Activated naive CD4-positive, alpha-beta T cell treated with anti-CD3 and anti-CD28 coated beads, Interleukin-2, amount 50 U/mL, for 24 hours (primary cell): ENCODE measurements around the gene SAMD1.
A peak's percentile ranks its signal among the peaks of the same experiment; 100 is the strongest.
"Not testable (repeated sequence)": the region's sequence is repeated elsewhere in the genome, so short reads cannot be mapped to it uniquely, and the experiment has no call there.

Source experiments
- H3K27ac Mint-ChIP-seq: one replicate; pipeline ENCODE4 v1.8.0; 2021; ENCODE audit warnings: mild to moderate bottlenecking, mixed read lengths
- H3K27me3 Mint-ChIP-seq: one replicate; pipeline ENCODE4 v1.8.0; 2021; ENCODE audit warnings: mixed read lengths
- H3K36me3 Mint-ChIP-seq: one replicate; pipeline ENCODE4 v1.8.0; 2021; ENCODE audit warnings: mixed read lengths
- H3K4me1 Mint-ChIP-seq: one replicate; pipeline ENCODE4 v1.8.0; 2021; ENCODE audit warnings: mixed read lengths
- H3K4me3 Mint-ChIP-seq: one replicate; pipeline ENCODE4 v1.8.0; 2021; ENCODE audit warnings: mild to moderate bottlenecking, mixed read lengths
- H3K9me3 Mint-ChIP-seq: one replicate; pipeline ENCODE4 v1.8.0; 2021; ENCODE audit warnings: mixed read lengths

Gene SAMD1

DNA sequence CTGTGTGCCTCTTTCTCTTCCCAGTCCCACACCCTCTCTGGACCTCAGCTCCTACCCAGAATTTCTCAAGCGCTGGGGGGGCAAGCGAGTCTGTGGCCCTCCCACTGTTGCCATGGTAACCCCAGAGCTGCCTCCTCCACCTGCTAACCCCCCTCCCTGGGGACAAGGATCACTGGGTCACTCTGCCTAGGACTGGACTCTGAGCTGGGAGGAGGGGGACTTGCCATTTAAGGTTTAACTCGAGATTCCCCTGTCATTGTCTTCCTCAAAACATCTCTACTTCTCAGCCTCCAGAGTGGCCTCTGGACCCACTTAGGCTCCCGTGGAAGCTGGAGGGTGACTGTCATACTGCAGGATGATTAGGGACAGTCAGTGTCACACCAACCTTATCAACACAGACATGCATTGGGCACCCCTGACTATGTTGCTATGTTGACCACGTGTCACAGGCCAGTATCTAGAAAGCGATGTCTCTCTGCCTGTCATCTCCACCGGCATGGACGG is 30.8 kb downstream of the SAMD1 start:
- Mint-ChIP-seq H3K4me1 (peaks cover 18% of the 10 kb centered on the region), H3K27me3 (peaks cover 23% of the 10 kb centered on the region), H3K36me3 (no peaks in the 10 kb centered on the region), H3K4me3 (no peak overlapping the region), H3K27ac (peak overlapping the region; percentile 33), H3K9me3 (no peaks in the 10 kb centered on the region)

DNA sequence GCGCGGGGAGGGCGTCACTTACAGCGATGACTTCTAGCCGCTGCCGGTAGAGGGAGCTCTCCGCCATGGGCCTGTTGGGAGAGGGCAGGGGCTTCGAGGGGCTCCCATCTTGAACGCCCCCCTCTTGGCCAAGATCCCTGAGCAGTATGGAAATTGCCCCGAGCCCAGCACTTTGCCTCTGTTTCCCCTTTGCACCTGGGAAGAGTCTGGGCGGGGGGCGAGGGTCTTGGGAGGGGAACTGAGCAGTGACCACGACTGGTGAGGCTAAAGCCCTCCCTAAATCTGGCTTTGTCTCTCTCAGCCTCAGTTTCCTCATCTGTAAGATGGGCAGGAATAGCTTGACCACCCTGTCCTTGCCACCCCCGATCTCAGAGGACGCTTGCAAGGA is 31.5 kb downstream of the SAMD1 start:
- Mint-ChIP-seq H3K27ac (no peak overlapping the region), H3K27me3 (peaks cover 23% of the 10 kb centered on the region), H3K4me3 (peak overlapping the region; percentile 51), H3K4me1 (peaks cover 18% of the 10 kb centered on the region), H3K36me3 (peaks cover under 1% of the 10 kb centered on the region), H3K9me3 (no peaks in the 10 kb centered on the region)

DNA sequence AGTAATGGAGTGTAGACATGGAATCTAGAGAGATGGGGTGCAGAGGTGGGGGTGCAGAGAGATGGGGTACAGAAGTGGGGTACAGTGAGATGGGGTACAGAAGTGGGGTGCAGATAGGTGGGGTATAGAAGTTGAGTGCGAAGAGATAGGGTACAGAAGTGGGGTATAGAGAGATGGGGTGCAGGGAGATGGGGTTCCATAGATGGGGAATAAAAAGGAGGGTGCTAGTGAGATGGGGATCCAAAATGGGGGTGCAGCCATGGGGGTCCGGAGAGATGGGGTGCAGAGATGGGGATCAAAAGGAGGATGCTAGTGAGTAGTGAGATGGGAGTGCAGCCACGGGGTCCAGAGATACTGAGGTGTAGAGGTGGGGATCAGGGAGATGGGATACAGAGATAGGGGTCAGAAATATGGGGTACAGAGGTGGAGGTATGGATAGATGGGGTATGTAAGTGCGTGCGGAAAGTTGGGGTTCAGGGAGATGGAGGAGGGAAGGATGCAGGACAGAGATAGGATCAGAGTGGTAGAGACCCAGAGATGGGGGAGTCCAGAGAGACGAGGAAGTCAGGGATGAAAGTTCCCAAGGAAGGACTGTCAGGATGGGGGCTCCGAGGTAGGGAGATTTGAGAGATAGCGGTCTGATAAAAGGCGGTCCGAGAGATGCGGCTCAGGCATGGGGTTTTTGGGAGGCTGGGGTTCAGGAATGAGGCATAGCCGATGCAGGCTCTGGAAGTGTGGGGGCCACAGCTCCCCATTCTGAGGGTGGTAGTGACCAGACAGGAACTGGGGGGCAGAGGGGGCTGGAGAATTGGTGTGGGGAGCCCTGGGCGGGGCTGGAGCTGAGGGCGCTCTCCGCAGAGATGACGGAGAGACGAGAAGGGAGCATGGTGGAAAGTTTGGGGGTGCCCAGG is 32.1 kb downstream of the SAMD1 start:
- peaks cover 3% of the 10 kb centered on the region for H3K36me3 Mint-ChIP-seq
- no peak overlapping the region for H3K27ac Mint-ChIP-seq
- peaks cover 23% of the 10 kb centered on the region for H3K27me3 Mint-ChIP-seq
- H3K9me3 Mint-ChIP-seq: no peaks in the 10 kb centered on the region
- H3K4me1 Mint-ChIP-seq: peaks cover 22% of the 10 kb centered on the region
- peak overlapping the region; percentile 51 for H3K4me3 Mint-ChIP-seq

DNA sequence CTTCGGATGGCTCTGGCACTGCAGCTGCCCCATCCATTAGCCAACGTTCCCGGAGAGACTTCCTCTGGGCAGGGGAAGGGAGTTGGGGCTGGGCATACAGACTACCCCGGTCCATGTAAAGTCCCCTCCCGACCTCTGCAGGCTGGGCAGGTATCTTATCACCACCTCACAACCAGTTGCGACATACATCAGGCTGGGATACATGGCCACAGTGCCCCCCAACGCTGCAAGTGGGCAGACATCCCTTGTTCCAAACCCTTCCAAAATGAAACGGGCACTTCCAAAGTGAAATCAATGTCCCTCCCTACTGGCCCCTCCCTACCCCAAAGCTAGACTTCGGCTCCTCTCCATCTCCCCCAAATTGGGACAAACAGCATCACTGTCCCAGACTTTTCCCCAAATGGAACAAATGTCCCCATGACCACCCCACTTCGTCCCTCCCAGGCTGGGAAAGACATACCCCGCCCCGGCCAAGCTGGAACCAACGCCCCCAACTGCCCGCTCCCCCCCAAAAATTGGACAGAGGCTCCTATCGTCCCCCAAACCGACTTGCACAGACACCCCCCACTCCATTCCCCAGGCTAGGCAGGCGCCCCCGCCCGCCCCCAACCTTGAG is 33.7 kb downstream of the SAMD1 start:
- Mint-ChIP-seq H3K9me3 (no peaks in the 10 kb centered on the region), H3K27me3 (peaks cover 23% of the 10 kb centered on the region), H3K27ac (peak overlapping the region; percentile 41), H3K36me3 (peaks cover 8% of the 10 kb centered on the region), H3K4me1 (peaks cover 22% of the 10 kb centered on the region), H3K4me3 (peak overlapping the region; percentile 49)

DNA sequence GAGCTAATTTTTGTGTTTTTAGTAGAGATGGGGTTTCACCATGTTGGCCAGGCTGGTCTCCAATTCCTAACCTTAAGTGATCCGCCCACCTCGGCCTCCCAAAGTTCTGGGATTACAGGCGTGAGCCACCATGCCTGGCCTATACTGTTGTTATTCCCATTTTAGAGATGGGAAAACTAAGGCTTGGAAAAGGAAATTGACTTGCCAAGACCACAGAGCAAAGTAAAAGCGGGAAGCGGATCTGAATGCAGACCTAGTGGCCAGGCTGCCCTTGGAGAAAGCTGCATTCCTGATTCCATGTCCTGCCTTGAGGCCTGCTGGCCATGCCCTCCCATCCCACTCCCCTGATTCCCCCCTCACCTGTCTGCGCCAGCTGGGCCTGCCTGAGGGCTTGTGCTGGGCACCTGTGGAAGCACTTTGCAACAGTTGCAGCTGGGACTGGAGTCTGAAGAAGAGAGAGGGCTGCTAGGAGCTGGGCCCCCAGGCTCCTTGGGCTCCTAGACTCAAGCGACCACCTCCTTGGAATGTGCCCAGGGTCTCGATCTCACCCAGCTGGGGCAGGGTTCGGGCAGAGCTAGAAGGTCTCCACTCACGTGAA is 34.4 kb downstream of the SAMD1 start:
- Mint-ChIP-seq H3K4me3 (no peak overlapping the region), H3K4me1 (peaks cover 22% of the 10 kb centered on the region), H3K36me3 (peaks cover 12% of the 10 kb centered on the region), H3K27ac (no peak overlapping the region), H3K9me3 (no peaks in the 10 kb centered on the region), H3K27me3 (peaks cover 21% of the 10 kb centered on the region)

DNA sequence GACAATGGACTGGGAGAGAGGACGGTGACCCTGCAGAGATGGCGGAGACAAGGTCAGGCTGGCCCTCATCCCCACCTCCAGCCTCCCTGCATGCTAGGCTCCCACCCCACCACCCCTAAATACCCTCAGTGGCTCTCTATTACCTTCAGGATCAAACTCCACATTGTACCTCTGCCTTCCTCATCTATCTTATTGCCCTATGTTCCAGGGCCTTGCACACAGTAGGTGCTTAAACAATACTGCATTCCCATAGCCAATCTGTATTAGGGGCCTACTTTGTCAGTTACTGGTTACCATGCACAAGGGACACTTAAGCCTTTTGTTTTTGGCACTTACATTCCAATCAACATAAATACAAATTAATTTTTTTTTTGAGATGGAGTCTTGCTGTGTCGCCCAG is 35.2 kb downstream of the SAMD1 start:
- H3K27me3 Mint-ChIP-seq: peaks cover 21% of the 10 kb centered on the region
- H3K36me3 Mint-ChIP-seq: peaks cover 13% of the 10 kb centered on the region
- peaks cover 22% of the 10 kb centered on the region for H3K4me1 Mint-ChIP-seq
- H3K4me3 Mint-ChIP-seq: no peak overlapping the region
- peak overlapping the region; percentile 79 for H3K27ac Mint-ChIP-seq
- H3K9me3 Mint-ChIP-seq: no peaks in the 10 kb centered on the region

DNA sequence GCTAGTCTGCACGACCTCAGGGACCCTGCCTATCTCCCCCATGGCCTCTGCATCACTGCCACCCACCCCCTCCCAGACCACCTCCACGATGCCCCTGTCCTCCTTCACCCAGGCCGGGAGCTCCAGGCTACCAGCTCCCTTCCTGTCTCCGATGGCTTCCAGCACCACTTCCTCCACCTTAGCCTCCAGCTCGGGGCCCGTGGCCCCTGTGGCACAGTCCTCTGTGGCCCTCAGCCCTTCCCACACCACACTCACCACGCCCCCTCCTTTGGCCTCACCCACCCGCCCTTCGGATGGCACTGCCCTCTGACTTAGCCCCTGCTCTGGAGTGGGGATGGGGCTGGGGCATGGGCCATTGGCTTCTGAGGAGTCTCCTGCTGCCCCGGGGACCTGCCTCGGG is 35.8 kb downstream of the SAMD1 start:
- Mint-ChIP-seq H3K36me3 (peaks cover 14% of the 10 kb centered on the region), H3K9me3 (no peaks in the 10 kb centered on the region), H3K27ac (no peak overlapping the region), H3K4me1 (peaks cover 20% of the 10 kb centered on the region), H3K27me3 (peaks cover 16% of the 10 kb centered on the region), H3K4me3 (no peak overlapping the region)

DNA sequence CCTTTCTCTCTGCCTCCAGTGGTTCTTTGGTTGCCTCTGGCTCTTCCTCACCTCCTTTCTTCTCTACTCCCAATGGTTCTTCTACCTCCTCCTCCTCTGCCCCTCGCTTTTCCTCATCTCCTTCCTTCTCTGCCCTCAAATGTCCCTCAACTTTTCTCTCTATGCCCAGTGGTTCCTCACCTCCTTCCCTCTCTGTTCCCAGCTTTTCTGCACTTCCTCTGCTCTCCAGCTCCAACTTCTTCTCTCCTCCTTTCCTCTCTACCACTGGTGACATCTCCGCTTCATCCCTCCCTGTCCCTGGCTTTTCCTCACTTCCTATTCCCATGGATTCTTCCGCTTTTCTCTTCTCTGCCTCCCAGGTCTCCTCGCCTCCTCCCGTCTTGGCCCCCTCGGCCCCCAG is 36.5 kb downstream of the SAMD1 start:
- Mint-ChIP-seq H3K27ac (peak overlapping the region; percentile 86), H3K4me1 (peaks cover 17% of the 10 kb centered on the region), H3K4me3 (no peak overlapping the region), H3K27me3 (peaks cover 14% of the 10 kb centered on the region), H3K36me3 (peaks cover 14% of the 10 kb centered on the region), H3K9me3 (no peaks in the 10 kb centered on the region)

DNA sequence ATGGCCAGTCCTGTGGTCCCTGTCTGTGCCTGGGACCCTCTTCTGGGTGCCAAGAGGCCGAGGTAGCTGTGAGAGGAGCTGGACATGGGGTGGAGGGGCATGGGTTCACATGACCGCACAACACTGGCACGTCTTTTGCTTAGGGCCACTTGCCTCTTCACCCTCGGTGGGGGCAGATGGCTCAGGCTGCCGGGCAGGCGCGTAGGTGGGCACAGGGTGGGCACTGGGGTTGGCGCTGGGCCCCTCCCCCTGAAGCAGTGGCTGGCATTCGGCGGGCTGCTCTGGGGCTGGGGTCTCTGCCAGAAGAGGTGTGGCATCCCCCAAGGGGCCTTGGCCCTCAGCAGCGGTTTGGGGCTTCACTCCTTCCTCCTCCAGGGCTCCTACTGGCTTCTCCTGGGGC is 37.1 kb downstream of the SAMD1 start:
- Mint-ChIP-seq H3K4me1 (peaks cover 16% of the 10 kb centered on the region), H3K9me3 (no peaks in the 10 kb centered on the region), H3K36me3 (peaks cover 16% of the 10 kb centered on the region), H3K4me3 (no peak overlapping the region), H3K27me3 (peaks cover 9% of the 10 kb centered on the region), H3K27ac (no peak overlapping the region)

DNA sequence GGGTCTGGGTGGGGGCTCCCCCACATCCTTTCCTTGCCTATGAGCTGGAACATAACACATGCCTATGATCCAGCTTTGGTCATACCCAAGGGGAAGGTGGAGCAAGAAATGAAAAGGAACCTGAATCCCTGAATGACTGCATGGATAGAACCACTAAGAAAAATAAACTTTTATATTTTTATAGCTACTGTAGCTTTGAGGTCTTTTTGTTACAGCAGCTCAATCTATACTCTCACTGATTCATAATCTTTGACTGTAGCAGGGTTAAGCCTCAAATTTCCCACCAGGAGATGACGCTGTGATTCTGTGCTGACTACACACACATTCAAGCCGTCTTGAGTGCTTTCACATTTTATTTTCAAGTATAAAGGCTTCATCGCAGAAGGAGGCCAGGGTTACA is 37.5 kb downstream of the SAMD1 start:
- Mint-ChIP-seq H3K4me3 (no peak overlapping the region), H3K9me3 (no peaks in the 10 kb centered on the region), H3K27ac (no peak overlapping the region), H3K27me3 (peaks cover 5% of the 10 kb centered on the region), H3K4me1 (peaks cover 15% of the 10 kb centered on the region), H3K36me3 (peaks cover 18% of the 10 kb centered on the region)

DNA sequence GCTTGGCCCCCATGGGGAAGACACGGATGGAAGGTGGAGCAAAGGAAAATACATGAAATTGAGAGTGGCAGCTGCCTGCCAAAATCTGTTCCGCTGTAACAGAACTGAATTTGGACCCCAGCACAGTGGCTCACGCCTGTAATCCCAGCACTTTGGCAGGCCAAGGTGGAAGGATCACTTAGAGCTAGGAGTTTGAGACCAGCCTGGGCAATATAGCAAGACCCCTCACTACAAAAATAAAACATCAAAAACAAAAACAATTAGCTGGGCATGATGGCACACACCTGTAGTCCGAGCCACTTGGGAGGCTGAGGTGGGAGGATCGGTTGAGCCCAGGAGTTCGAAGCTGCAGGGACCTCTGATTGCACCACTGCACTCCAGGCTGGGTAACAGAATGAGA is 38.1 kb downstream of the SAMD1 start:
- no peak overlapping the region for H3K4me3 Mint-ChIP-seq
- no peaks in the 10 kb centered on the region for H3K27me3 Mint-ChIP-seq
- no peaks in the 10 kb centered on the region for H3K9me3 Mint-ChIP-seq
- peaks cover 18% of the 10 kb centered on the region for H3K36me3 Mint-ChIP-seq
- H3K27ac Mint-ChIP-seq: peak overlapping the region; percentile 75
- peaks cover 10% of the 10 kb centered on the region for H3K4me1 Mint-ChIP-seq

DNA sequence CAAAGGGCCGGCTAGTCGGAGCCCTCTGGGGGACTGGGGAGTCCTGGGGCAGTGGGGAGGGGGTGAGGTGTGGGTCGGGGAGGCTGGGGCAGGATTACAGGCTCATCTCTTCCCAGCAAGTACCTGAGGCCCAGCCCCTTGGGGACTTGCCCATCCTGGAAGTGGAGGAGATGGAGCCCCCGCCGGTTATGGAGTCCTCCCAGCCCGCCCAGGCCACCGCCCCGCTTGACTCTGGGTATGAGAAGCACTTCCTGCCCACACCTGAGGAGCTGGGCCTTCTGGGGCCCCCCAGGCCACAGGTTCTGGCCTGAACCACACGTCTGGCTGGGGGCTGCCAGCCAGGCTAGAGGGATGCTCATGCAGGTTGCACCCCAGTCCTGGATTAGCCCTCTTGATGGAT is 38.6 kb downstream of the SAMD1 start:
- Mint-ChIP-seq H3K9me3 (no peaks in the 10 kb centered on the region), H3K27me3 (no peaks in the 10 kb centered on the region), H3K27ac (peak overlapping the region; percentile 75), H3K36me3 (peaks cover 18% of the 10 kb centered on the region), H3K4me1 (peaks cover 10% of the 10 kb centered on the region), H3K4me3 (no peak overlapping the region)

DNA sequence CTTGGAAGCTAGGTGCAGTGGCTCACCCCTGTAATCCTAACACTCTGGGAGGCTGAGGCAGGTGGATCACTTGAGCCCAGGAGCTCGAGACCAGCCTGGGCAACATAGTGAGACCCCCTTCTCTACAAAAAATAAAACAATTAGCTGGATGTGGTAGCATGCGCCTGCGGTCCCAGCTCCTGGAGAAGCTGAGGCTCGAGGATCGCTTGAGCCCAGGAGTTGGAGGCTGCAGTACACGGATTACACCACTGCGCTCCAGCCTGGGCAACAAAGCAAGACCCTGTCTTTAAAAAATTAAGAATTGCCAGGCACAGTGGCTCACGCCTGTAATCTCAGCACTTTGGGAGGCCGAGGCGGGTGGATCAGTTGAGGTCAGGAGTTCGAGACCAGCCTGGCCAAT is 39.6 kb downstream of the SAMD1 start:
- not testable (repeated sequence) for H3K27me3 Mint-ChIP-seq, H3K27ac Mint-ChIP-seq, H3K4me3 Mint-ChIP-seq, H3K9me3 Mint-ChIP-seq, H3K4me1 Mint-ChIP-seq
- peaks cover 18% of the 10 kb centered on the region for H3K36me3 Mint-ChIP-seq

DNA sequence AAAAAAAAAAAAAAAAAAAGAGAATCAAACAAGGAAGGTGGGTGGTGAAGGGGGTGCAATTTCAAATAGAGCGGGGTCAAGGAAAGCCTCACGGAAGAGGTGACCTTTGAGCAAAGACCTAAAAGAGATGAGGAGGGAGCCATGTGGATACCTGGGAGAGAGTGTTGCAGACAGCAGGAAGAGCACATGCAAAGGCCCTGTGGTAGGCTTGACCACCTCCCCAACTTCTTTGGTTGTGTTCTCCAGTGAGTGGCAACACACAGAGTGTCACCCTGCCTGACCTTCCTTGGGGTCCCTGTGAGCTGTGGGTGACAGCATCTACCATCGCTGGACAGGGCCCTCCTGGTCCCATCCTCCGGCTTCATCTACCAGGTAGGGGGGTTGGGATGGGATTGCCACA is 40.0 kb downstream of the SAMD1 start:
- H3K27me3 Mint-ChIP-seq: no peaks in the 10 kb centered on the region
- H3K9me3 Mint-ChIP-seq: no peaks in the 10 kb centered on the region
- H3K36me3 Mint-ChIP-seq: peaks cover 18% of the 10 kb centered on the region
- peaks cover 10% of the 10 kb centered on the region for H3K4me1 Mint-ChIP-seq
- H3K4me3 Mint-ChIP-seq: no peak overlapping the region
- H3K27ac Mint-ChIP-seq: no peak overlapping the region

DNA sequence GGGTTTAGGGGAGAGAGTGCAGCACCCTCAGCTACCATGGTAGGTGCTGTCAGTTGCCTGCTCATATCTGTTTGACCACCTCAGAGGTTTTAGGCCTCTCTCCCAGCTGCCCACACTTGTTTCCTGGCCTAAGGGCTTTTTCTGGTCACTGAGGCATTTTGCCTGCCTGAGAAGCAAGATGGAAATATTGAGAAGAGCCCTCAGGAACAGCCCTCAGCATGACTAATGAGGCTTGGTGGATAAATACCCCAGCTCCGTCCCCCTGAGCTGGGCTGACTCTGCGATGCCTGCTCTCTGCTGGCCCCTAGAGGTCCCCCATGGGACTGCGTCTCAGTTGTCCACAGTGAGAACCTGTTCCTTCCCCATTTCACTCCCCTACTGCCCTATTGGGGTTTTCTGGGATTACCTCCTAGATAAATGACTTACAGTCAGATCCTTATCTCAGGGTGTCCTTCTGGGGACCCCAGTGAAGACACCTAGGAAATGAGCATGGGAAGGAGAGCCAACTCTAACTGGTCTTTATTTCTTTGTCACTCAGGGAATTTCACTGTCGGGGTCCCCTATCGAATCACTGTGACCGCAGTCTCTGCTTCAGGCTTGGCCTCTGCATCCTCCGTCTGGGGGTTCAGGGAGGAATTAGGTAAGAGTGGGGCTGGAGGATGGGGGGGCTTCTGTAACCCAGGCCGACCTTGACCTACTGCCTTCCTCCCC is 42.0 kb downstream of the SAMD1 start:
- Mint-ChIP-seq H3K36me3 (peaks cover 15% of the 10 kb centered on the region), H3K27ac (no peak overlapping the region), H3K9me3 (no peaks in the 10 kb centered on the region)

More for the DNA sequence above, 42.0 kb downstream of the SAMD1 start:
- peaks cover 6% of the 10 kb centered on the region for H3K4me1 Mint-ChIP-seq
- no peak overlapping the region for H3K4me3 Mint-ChIP-seq
- H3K27me3 Mint-ChIP-seq: no peaks in the 10 kb centered on the region
